HG03442 (cell line): ENCODE data around the gene CAPSL.
"Not testable (repeated sequence)": the region's sequence is repeated elsewhere in the genome, so short reads cannot be mapped to it uniquely, and the experiment has no call there.

Experiments
- ATAC-seq: cut with Tn5 transposase; IDR thresholded peaks from one replicate; pipeline ENCODE4 v1.9.1; 2021; ENCODE audit warnings: mild to moderate bottlenecking, moderate library complexity; ENCODE audit not compliant: unreplicated experiment

CAPSL gene

GRCh38 chr5:35877655-35878054, 60.8 kb downstream of the CAPSL start:
- ATAC-seq: no peak

GRCh38 chr5:35876922-35877321, 61.5 kb downstream of the CAPSL start:
- ATAC-seq: no peak

- peak; percentile 66 for ATAC-seq
Observed at GRCh38 chr5:35876454-35876853, 62.0 kb downstream of the CAPSL start.

GRCh38 chr5:35870605-35871004, 67.8 kb downstream of the CAPSL start:
- no peak for ATAC-seq

GRCh38 chr5:35869685-35870277, 68.6 kb downstream of the CAPSL start:
- no peak for ATAC-seq

GRCh38 chr5:35867998-35868397, 70.4 kb downstream of the CAPSL start:
- ATAC-seq: no peak

- peak; percentile 58 for ATAC-seq
Observed at GRCh38 chr5:35863159-35863558, 75.3 kb downstream of the CAPSL start.

- no peak for ATAC-seq
Observed at GRCh38 chr5:35862126-35862525, 76.3 kb downstream of the CAPSL start.

GRCh38 chr5:35861718-35862117, 76.7 kb downstream of the CAPSL start:
- no peak for ATAC-seq

- ATAC-seq: no peak
Observed at GRCh38 chr5:35860686-35861085, 77.7 kb downstream of the CAPSL start.

GRCh38 chr5:35859101-35859661, 79.2 kb downstream of the CAPSL start:
- ATAC-seq: no peak

GRCh38 chr5:35857606-35858205, 80.7 kb downstream of the CAPSL start:
- no peak for ATAC-seq

GRCh38 chr5:35856765-35857351, 81.6 kb downstream of the CAPSL start, which contains the start of gene IL7R:
Gene IL7R (plus strand): TSS chr5:35856891. CDS start chr5:35856978, 87 bp downstream.
- peak; percentile 35 for ATAC-seq

GRCh38 chr5:35856186-35856764, 82.1 kb downstream of the CAPSL start:
- ATAC-seq: not testable (repeated sequence)

GRCh38 chr5:35855187-35855586, 83.2 kb downstream of the CAPSL start:
- no peak for ATAC-seq
